Activated CD8-positive, alpha-beta T cell treated with anti-CD3 and anti-CD28 coated beads, Interleukin-2, amount 10 ng/mL, durations not matched to agents 7 days and 5 days (primary cell): ENCODE measurements around the gene ADCY7. TPM values are rescaled to one million over a fixed set of nuclear protein-coding genes. Genes with fewer than 3 reads are reported as not detected.

Source experiments
- ATAC-seq: fragments of 150-1000 bp; cut with Tn5 transposase; one replicate; pipeline ENCODE4 v1.10.0; 2021; ENCODE audit warnings: moderate library complexity
- CTCF ChIA-PET: fragments of 350-600 bp; sonication (Branson Sonifier 250); formaldehyde crosslinking; loops from one replicate; lab custom pipeline; 2021; ENCODE audit warnings: antibody characterized with exemption; lab: Charles Lee
- POLR2A ChIA-PET: fragments of 350-600 bp; sonication (Branson Sonifier 250); formaldehyde crosslinking; loops from one replicate; lab custom pipeline; 2021; ENCODE audit warnings: antibody characterized with exemption; lab: Charles Lee
- DNase-seq: peaks from one replicate; pipeline ENCODE4 v3.0.0-alpha.2; 2020
- H3K27ac Mint-ChIP-seq: one replicate; pipeline ENCODE4 v1.8.0; 2021; ENCODE audit warnings: mild to moderate bottlenecking, mixed read lengths
- H3K27me3 Mint-ChIP-seq: one replicate; pipeline ENCODE4 v1.8.0; 2021; ENCODE audit warnings: low read depth, mixed read lengths
- H3K36me3 Mint-ChIP-seq: one replicate; pipeline ENCODE4 v1.8.0; 2021; ENCODE audit warnings: low read depth, mixed read lengths
- H3K4me1 Mint-ChIP-seq: one replicate; pipeline ENCODE4 v1.8.0; 2021; ENCODE audit warnings: low read depth, mixed read lengths
- H3K4me3 Mint-ChIP-seq: one replicate; pipeline ENCODE4 v1.8.0; 2021; ENCODE audit warnings: mild to moderate bottlenecking, mixed read lengths
- H3K9me3 Mint-ChIP-seq: one replicate; pipeline ENCODE4 v1.8.0; 2022; ENCODE audit warnings: mixed read lengths; ENCODE audit not compliant: insufficient read depth
- total RNA-seq, 2 experiments: library from RNA; stranded (reverse); gene quantifications; one replicate each; pipeline ENCODE4 v1.2.3, GENCODE V29; 2021

The ADCY7 gene
- total RNA-seq, 2 experiments from 2014 or later: 214 to 225 TPM

- POLR2A ChIA-PET: no interaction called here
- Mint-ChIP-seq H3K4me3 (peak overlapping the region; percentile 98), H3K9me3 (no peaks in the 10 kb centered on the region), H3K36me3 (peaks cover 64% of the 10 kb centered on the region), H3K4me1 (peaks cover 84% of the 10 kb centered on the region), H3K27me3 (no peaks in the 10 kb centered on the region), H3K27ac (peak overlapping the region; percentile 87)
- CTCF ChIA-PET: interaction anchor here (0.8 to 2.9 kb wide), 6 partner anchors 10 to 244 kb away, joined by 3 to 19 read pairs (median 4); partner anchors contain the start of gene CNEP1R1
- ATAC-seq (no peak), DNase-seq (no peak)
These were observed 2.8 kb downstream of the ADCY7 start for GRCh38 chr16:50269061-50269705.

DNA sequence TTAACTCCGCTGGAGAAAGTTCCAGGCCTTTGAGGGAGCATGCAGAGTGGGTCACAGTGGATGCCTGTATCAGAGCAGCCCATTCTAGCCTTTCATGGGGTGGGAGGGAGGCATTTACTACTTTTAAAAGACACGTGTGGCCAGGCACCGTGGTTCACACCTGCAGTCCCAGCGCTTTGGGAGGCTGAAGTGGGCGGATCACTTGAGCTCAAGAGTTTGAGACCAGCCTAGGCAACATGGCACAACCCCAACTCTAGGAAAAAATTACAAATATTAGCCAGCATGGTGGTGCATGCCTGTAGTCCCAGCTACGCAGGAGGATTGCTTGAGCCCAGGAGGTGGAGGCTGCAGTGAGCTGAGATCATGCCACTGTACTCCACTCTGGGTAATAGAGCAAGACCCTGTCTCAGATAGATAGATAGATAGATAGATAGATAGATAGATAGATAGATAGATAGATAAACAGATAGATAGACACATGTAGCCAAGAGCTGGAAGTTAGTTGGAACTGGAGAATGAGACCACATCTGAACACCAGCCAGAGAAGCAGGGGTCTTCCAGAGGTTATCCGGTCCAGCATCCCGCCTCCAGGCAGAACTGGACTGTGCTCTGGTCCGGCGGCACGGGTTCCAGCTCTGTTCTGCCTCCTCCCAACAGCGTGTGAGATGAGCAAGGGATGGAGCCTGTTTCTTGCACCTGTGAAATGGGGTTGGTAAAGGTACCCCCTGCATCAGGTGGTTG lies 3.6 kb downstream of the ADCY7 start:
- H3K4me1 Mint-ChIP-seq: peaks cover 83% of the 10 kb centered on the region
- DNase-seq (no peak), ATAC-seq (no peak)
- no peaks in the 10 kb centered on the region for H3K27me3 Mint-ChIP-seq
- H3K27ac Mint-ChIP-seq: peak overlapping the region; percentile 87
- H3K9me3 Mint-ChIP-seq: no peaks in the 10 kb centered on the region
- H3K36me3 Mint-ChIP-seq: peaks cover 63% of the 10 kb centered on the region
- CTCF ChIA-PET: interaction anchor here (1.3 kb wide), 1 partner anchor 56 kb away, joined by 4 read pairs; no protein-coding TSS in a partner anchor
- peak overlapping the region; percentile 98 for H3K4me3 Mint-ChIP-seq
- POLR2A ChIA-PET: no interaction called here

GRCh38 chr16:50270510-50271147 lies 4.3 kb downstream of the ADCY7 start:
- H3K4me3 Mint-ChIP-seq: peak overlapping the region; percentile 22
- no peak for DNase-seq
- POLR2A ChIA-PET: no interaction called here
- H3K27me3 Mint-ChIP-seq: no peaks in the 10 kb centered on the region
- H3K9me3 Mint-ChIP-seq: no peaks in the 10 kb centered on the region
- H3K36me3 Mint-ChIP-seq: peaks cover 67% of the 10 kb centered on the region
- H3K27ac Mint-ChIP-seq: peak overlapping the region; percentile 98
- CTCF ChIA-PET: interaction anchor here (1.3 kb wide), 1 partner anchor 57 kb away, joined by 4 read pairs; no protein-coding TSS in a partner anchor
- ATAC-seq: no peak
- peaks cover 83% of the 10 kb centered on the region for H3K4me1 Mint-ChIP-seq

GRCh38 chr16:50271148-50272041 lies 5.0 kb downstream of the ADCY7 start:
- peaks cover 82% of the 10 kb centered on the region for H3K4me1 Mint-ChIP-seq
- no peaks in the 10 kb centered on the region for H3K27me3 Mint-ChIP-seq
- H3K9me3 Mint-ChIP-seq: no peaks in the 10 kb centered on the region
- no peak for DNase-seq
- H3K36me3 Mint-ChIP-seq: peaks cover 72% of the 10 kb centered on the region
- POLR2A ChIA-PET: no interaction called here
- peak overlapping the region; percentile 98 for H3K27ac Mint-ChIP-seq
- CTCF ChIA-PET: interaction anchor here (1.7 kb wide), 1 partner anchor 11 kb away, joined by 5 read pairs; no protein-coding TSS in a partner anchor
- peak overlapping the region; percentile 22 for H3K4me3 Mint-ChIP-seq
- ATAC-seq: no peak

GRCh38 chr16:50272111-50272571 lies 5.8 kb downstream of the ADCY7 start:
- Mint-ChIP-seq H3K4me1 (peaks cover 89% of the 10 kb centered on the region), H3K27ac (peak overlapping the region; percentile 98), H3K27me3 (no peaks in the 10 kb centered on the region), H3K36me3 (peaks cover 75% of the 10 kb centered on the region), H3K4me3 (peak overlapping the region; percentile 18), H3K9me3 (no peaks in the 10 kb centered on the region)
- CTCF ChIA-PET: interaction anchor here (1.7 kb wide), 1 partner anchor 10 kb away, joined by 5 read pairs; no protein-coding TSS in a partner anchor
- ATAC-seq: no peak
- no peak for DNase-seq
- POLR2A ChIA-PET: interaction anchor here (0.6 kb wide), 1 partner anchor 1916 kb away, joined by 3 read pairs; no protein-coding TSS in a partner anchor

DNA sequence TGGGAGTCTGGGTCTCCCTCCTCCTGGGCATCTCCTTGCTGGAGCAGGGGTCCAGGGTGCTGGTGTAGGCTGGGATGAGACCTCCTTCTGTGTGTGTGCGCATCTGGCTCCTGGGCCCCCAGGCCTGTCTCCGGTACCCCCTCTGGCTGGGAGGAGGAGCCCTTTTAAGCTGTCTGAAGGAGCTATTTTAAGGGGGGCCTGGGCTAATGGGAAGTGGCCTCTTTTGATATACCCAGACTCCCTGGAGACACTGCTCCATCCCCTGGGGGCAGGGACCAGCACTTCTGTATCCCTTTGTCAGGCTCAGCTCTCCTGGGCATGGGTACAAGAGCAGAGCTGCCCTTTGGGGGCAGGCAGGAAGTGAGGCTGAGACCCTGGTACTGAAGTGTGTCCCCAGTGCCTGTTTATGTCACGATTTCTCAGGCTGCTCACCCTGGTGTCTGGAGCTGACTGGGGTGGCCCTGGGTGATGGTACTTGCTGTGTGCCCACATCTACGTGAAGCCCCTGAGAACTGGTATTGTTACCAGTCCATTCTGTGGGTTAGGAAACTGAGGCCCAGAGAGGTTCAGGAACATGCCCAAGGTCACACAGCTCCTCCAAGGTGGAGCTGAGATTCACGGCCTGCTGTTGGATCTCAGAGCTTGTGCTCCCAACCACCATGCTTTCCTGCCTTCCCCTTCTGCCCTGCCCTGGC lies 6.5 kb downstream of the ADCY7 start:
- Mint-ChIP-seq H3K4me1 (peaks cover 96% of the 10 kb centered on the region), H3K36me3 (peaks cover 74% of the 10 kb centered on the region), H3K4me3 (peak overlapping the region; percentile 79), H3K27ac (peak overlapping the region; percentile 98), H3K27me3 (no peaks in the 10 kb centered on the region), H3K9me3 (no peaks in the 10 kb centered on the region)
- DNase-seq (no peak), ATAC-seq (no peak)
- ChIA-PET POLR2A (interaction anchor here (0.6 to 3.2 kb wide), 7 partner anchors 8 to 1917 kb away, joined by 3 to 17 read pairs (median 4); no protein-coding TSS in a partner anchor), CTCF (interaction anchor here (0.8 to 3.4 kb wide), 11 partner anchors 9 to 394 kb away, joined by 3 to 23 read pairs (median 5); partner anchors contain the start of gene CNEP1R1)

GRCh38 chr16:50273382-50273690 lies 7.0 kb downstream of the ADCY7 start:
- Mint-ChIP-seq H3K36me3 (peaks cover 76% of the 10 kb centered on the region), H3K4me3 (peak overlapping the region; percentile 79)

GRCh38 chr16:50273888-50274325 lies 7.6 kb downstream of the ADCY7 start:
- no peaks in the 10 kb centered on the region for H3K9me3 Mint-ChIP-seq
- H3K36me3 Mint-ChIP-seq: peaks cover 78% of the 10 kb centered on the region
- ChIA-PET CTCF (interaction anchor here (0.7 to 3.4 kb wide), 17 partner anchors 8 to 393 kb away, joined by 3 to 23 read pairs (median 6); partner anchors contain the start of genes ADCY7 and CNEP1R1), POLR2A (interaction anchor here (0.7 to 3.2 kb wide), 14 partner anchors 9 to 208 kb away, joined by 3 to 18 read pairs (median 3); partner anchors contain the start of genes ADCY7 and HEATR3)
- H3K4me1 Mint-ChIP-seq: peaks cover 98% of the 10 kb centered on the region
- ATAC-seq: peak; percentile 46
- no peaks in the 10 kb centered on the region for H3K27me3 Mint-ChIP-seq
- peak overlapping the region; percentile 79 for H3K4me3 Mint-ChIP-seq
- peak overlapping the region; percentile 98 for H3K27ac Mint-ChIP-seq
- DNase-seq: peak; percentile 68

More at GRCh38 chr16:50273382-50273690, 7.0 kb downstream of the ADCY7 start:
- no peaks in the 10 kb centered on the region for H3K9me3 Mint-ChIP-seq
- no peaks in the 10 kb centered on the region for H3K27me3 Mint-ChIP-seq
- ATAC-seq (no peak), DNase-seq (no peak)
- CTCF ChIA-PET: interaction anchor here (0.7 to 3.4 kb wide), 15 partner anchors 7 to 394 kb away, joined by 3 to 23 read pairs (median 6); partner anchors contain the start of genes ADCY7 and CNEP1R1
- peak overlapping the region; percentile 98 for H3K27ac Mint-ChIP-seq
- POLR2A ChIA-PET: interaction anchor here (0.7 to 3.2 kb wide), 8 partner anchors 8 to 66 kb away, joined by 3 to 17 read pairs (median 4); no protein-coding TSS in a partner anchor
- peaks cover 98% of the 10 kb centered on the region for H3K4me1 Mint-ChIP-seq

- POLR2A ChIA-PET: interaction anchor here (0.7 to 3.2 kb wide), 21 partner anchors 8 to 409 kb away, joined by 3 to 18 read pairs (median 3); partner anchors contain the start of genes ADCY7 and HEATR3
- Mint-ChIP-seq H3K27ac (peak overlapping the region; percentile 98), H3K36me3 (peaks cover 78% of the 10 kb centered on the region), H3K4me1 (peaks cover 98% of the 10 kb centered on the region), H3K27me3 (no peaks in the 10 kb centered on the region), H3K4me3 (peak overlapping the region; percentile 79), H3K9me3 (no peaks in the 10 kb centered on the region)
- CTCF ChIA-PET: interaction anchor here (0.9 to 3.4 kb wide), 24 partner anchors 8 to 393 kb away, joined by 3 to 23 read pairs (median 6); partner anchors contain the start of genes ADCY7 and CNEP1R1
- peak; percentile 75 for DNase-seq
- peak; percentile 65 for ATAC-seq
These were observed 8.2 kb downstream of the ADCY7 start for GRCh38 chr16:50274326-50275097.
